ENCODE measurements around the gene PRRC2C.

Gene PRRC2C

DNA sequence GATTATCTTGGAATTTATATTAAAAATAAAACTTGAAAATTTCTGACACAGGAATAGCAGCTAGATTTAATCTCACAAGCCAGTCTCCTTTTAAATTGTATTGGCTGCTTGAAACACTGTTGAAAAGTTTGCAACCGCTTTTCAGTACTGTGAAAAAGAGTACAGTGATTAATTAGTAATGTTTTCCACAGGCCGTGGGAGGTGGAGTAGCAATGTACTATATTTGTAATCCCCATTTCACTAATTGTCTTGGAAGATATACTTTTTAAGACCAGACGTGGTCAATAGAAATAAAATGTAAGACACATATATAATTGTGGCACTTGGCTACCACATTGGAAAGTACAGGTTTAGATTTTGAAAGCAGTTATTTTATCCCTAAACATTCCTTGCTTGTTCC is 95.9 kb downstream of the PRRC2C start:
- Histone ChIP-seq H3F3A (ENCODE audit: insufficient read depth, low read length) (no peaks in the 10 kb centered on the region; the same call in 1 of the 2 replicates), H3K27ac (ENCODE audit: low read length) (no peak overlapping the region), H3K79me2 (ENCODE audit: low read length) (0 out of 2 replicates have a peak, but pooled peaks cover 3% of the 10 kb centered on the region), H3K4me1 (ENCODE audit: low read length) (no peaks in the 10 kb centered on the region), H2AFZ (ENCODE audit: low read length) (no peak overlapping the region), H3K9me3 (replicated peaks; ENCODE audit: insufficient read depth, low read length) (no peaks in the 10 kb centered on the region), H3K27me3 (replicated peaks; ENCODE audit: insufficient read depth, low read length) (no peaks in the 10 kb centered on the region), H3K9me2 (replicated peaks; ENCODE audit: insufficient read depth, low read length) (no peaks in the 10 kb centered on the region), H3K4me2 (ENCODE audit: low read depth, low read length) (no peak overlapping the region), H3K9ac (ENCODE audit: low read length) (no peak overlapping the region), H3K4me3 (ENCODE audit: low read length) (no peak overlapping the region), H3K36me3 (replicated peaks; ENCODE audit: insufficient read depth, low read length) (peaks cover 61% of the 10 kb centered on the region), H4K20me1 (ENCODE audit: insufficient read depth, low read length) (no peaks in the 10 kb centered on the region)
- no peak for TF ChIP-seq EZH2phosphoT487 (IDR thresholded peaks at IDR 0.05; ENCODE audit: low read length)
- TF ChIP-seq, protein P1, sequence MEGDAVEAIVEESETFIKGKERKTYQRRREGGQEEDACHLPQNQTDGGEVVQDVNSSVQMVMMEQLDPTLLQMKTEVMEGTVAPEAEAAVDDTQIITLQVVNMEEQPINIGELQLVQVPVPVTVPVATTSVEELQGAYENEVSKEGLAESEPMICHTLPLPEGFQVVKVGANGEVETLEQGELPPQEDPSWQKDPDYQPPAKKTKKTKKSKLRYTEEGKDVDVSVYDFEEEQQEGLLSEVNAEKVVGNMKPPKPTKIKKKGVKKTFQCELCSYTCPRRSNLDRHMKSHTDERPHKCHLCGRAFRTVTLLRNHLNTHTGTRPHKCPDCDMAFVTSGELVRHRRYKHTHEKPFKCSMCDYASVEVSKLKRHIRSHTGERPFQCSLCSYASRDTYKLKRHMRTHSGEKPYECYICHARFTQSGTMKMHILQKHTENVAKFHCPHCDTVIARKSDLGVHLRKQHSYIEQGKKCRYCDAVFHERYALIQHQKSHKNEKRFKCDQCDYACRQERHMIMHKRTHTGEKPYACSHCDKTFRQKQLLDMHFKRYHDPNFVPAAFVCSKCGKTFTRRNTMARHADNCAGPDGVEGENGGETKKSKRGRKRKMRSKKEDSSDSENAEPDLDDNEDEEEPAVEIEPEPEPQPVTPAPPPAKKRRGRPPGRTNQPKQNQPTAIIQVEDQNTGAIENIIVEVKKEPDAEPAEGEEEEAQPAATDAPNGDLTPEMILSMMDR (IDR thresholded peaks at IDR 0.05; ENCODE audit: low read length), result no peak
- TF ChIP-seq EZH2 (optimal IDR thresholded peaks at IDR 0.05; ENCODE audit: low read depth, low read length), result no peak
- no peak for DNase-seq

DNA sequence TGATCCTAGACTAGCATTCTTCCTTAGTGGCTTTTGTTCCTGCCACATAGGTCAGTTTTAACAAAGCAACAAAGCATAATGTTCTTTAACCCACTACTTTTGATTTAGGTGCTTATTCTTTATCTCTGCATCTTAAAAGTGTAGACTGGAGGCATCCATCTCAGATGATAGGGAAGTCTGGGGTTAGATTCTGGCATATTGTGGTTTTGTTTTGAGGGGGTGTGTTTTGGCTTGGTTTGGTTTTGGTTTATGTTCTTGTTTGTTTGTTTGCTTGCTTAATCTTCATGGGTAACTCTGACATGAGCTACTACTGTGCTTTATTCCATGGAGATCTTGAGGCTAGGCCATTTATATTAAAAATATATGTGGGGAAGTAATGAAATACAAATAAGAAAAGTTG is 96.4 kb downstream of the PRRC2C start:
- H3K4me1 ChIP-seq (ENCODE audit: low read length), result no peaks in the 10 kb centered on the region
- no peak overlapping the region for H2AFZ ChIP-seq (ENCODE audit: low read length)

DNA sequence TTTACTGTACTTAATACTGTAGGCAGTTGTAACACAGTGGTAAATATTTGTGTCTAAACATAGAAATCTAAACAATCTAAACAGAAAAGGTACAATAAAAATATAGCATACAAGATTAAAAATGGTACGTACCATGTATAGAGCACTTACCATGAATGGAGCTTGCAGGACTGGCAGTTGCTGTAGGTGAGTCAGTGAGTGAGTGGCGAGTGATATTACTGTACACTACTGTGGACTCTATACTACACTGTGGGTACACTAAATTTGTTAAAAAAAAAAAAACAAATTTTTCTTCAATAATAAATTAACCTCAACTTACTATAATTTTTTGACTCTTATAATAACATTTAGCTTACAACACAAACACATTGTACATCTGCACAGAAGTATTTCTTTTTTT is 97.3 kb downstream of the PRRC2C start:
- Histone ChIP-seq H3K9me3 (replicated peaks; ENCODE audit: insufficient read depth, low read length) (no peaks in the 10 kb centered on the region), H3K36me3 (replicated peaks; ENCODE audit: insufficient read depth, low read length) (peaks cover 56% of the 10 kb centered on the region), H3F3A (ENCODE audit: insufficient read depth, low read length) (no peaks in the 10 kb centered on the region; the same call in 1 of the 2 replicates), H3K4me1 (ENCODE audit: low read length) (no peaks in the 10 kb centered on the region), H3K4me2 (ENCODE audit: low read depth, low read length) (no peak overlapping the region), H3K27me3 (replicated peaks; ENCODE audit: insufficient read depth, low read length) (no peaks in the 10 kb centered on the region), H3K9me2 (replicated peaks; ENCODE audit: insufficient read depth, low read length) (no peaks in the 10 kb centered on the region), H3K9ac (ENCODE audit: low read length) (no peak overlapping the region), H4K20me1 (ENCODE audit: insufficient read depth, low read length) (no peaks in the 10 kb centered on the region), H3K79me2 (ENCODE audit: low read length) (0 out of 2 replicates have a peak, but pooled peaks cover 3% of the 10 kb centered on the region), H2AFZ (ENCODE audit: low read length) (no peak overlapping the region), H3K27ac (ENCODE audit: low read length) (no peak overlapping the region), H3K4me3 (ENCODE audit: low read length) (no peak overlapping the region)
- DNase-seq, result no peak
- TF ChIP-seq EZH2phosphoT487 (IDR thresholded peaks at IDR 0.05; ENCODE audit: low read length), result no peak
- TF ChIP-seq, protein P1 (IDR thresholded peaks at IDR 0.05; ENCODE audit: low read length), result no peak
- no peak for TF ChIP-seq EZH2 (optimal IDR thresholded peaks at IDR 0.05; ENCODE audit: low read depth, low read length)

More for the DNA sequence above, 96.4 kb downstream of the PRRC2C start:
- no peaks in the 10 kb centered on the region for H3K9me3 ChIP-seq (replicated peaks; ENCODE audit: insufficient read depth, low read length)
- no peak overlapping the region for H3K27ac ChIP-seq (ENCODE audit: low read length)
- no peak overlapping the region for H3K9ac ChIP-seq (ENCODE audit: low read length)
- H3K4me3 ChIP-seq (ENCODE audit: low read length), result no peak overlapping the region
- H4K20me1 ChIP-seq (ENCODE audit: insufficient read depth, low read length), result no peaks in the 10 kb centered on the region
- H3K36me3 ChIP-seq (replicated peaks; ENCODE audit: insufficient read depth, low read length), result peaks cover 56% of the 10 kb centered on the region
- H3F3A ChIP-seq (ENCODE audit: insufficient read depth, low read length), result no peaks in the 10 kb centered on the region; the same call in 1 of the 2 replicates
- TF ChIP-seq, protein P1 (IDR thresholded peaks at IDR 0.05; ENCODE audit: low read length), result no peak
- TF ChIP-seq EZH2 (optimal IDR thresholded peaks at IDR 0.05; ENCODE audit: low read depth, low read length), result no peak
- no peak for TF ChIP-seq EZH2phosphoT487 (IDR thresholded peaks at IDR 0.05; ENCODE audit: low read length)
- no peaks in the 10 kb centered on the region for H3K9me2 ChIP-seq (replicated peaks; ENCODE audit: insufficient read depth, low read length)
- no peak for DNase-seq
- H3K4me2 ChIP-seq (ENCODE audit: low read depth, low read length), result no peak overlapping the region
- H3K79me2 ChIP-seq (ENCODE audit: low read length), result 0 out of 2 replicates have a peak, but pooled peaks cover 3% of the 10 kb centered on the region
- H3K27me3 ChIP-seq (replicated peaks; ENCODE audit: insufficient read depth, low read length), result no peaks in the 10 kb centered on the region

Data from MM.1S (cell line).